Kasumi-1 (cell line): ENCODE measurements around the gene DNAJC28.
A peak's percentile ranks its signal among the peaks of the same experiment; 100 is the strongest.
"Not testable (repeated sequence)": the region's sequence is repeated elsewhere in the genome, so short reads cannot be mapped to it uniquely, and the experiment has no call there.

ENCODE experiments used
- DNase-seq, 2 experiments: peaks; one replicate each; lab custom pipeline; 2025; lab: John Stamatoyannopoulos, UW

Gene DNAJC28, protein sequence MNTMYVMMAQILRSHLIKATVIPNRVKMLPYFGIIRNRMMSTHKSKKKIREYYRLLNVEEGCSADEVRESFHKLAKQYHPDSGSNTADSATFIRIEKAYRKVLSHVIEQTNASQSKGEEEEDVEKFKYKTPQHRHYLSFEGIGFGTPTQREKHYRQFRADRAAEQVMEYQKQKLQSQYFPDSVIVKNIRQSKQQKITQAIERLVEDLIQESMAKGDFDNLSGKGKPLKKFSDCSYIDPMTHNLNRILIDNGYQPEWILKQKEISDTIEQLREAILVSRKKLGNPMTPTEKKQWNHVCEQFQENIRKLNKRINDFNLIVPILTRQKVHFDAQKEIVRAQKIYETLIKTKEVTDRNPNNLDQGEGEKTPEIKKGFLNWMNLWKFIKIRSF

DNA sequence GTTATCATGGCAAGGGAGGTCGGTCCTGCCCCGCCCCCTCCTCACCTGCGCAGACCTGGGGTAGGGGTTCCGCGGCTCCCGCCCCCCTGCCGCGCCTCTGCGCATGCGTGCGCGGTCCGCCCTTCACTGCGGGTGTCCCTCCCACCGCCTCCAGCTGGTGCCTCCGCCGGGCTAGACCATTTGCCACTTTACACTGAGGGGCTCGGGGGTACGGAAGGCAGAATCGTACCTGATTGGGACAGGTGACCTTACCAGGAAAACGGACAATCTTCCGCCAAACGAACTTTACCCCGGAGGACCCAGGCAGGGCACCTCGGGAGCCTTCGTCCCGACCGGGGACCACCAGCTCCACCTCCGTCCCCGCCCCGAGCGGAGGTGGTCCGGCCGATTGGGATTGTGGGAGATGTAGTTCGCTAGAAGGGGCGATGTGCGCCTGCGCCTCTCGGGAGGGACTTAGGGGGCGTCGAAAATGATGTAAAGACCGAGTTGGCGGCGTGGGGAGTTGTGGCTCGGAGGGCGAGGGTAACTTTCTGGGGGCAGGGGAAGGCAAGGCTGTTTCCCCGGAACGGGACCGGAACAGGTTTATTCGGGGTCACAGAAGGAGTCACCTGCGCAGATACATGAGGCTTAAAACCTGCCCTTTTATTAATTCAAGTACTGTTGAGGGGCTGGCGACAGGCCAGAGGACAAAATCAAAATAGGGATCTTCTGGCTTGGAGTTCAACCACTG, at the start of gene DNAJC28:
DNAJC28 (minus strand) TSS at position 344 of the 730 bp plus-strand sequence. CDS start 2,323 bp downstream, outside the sequence.
- peak; percentile 93 to 95 for DNase-seq

DNA sequence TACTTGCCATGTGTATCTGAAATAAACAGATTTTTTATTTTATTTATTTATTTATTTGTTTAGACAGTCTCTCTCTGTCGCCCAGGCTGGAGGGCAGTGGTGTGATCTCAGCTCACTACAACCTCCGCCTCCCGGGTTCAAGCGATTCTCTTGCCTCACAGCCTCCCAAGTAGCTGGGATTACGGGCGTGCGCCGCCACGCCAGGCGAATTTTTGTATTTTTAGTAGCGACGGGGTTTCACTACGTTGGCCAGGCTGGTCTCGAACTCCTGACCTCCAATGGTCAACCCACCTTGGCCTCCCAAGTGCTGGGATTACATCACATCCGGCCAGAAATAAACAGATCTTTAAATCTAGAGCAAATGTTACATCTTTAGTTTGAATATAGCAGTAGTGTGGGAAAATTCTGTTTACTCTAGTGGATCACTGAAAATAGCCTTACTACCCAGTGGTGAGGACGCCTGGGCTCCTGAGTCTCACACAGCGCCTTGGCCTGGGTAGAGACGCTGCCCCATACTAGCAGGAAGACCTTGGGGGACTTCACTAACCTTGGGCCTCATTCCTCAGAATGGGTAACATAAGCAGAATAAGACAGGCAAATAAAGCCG, 49.7 kb upstream of the DNAJC28 start:
- peak in 1 of 2 experiments; percentile 29 for DNase-seq

DNA sequence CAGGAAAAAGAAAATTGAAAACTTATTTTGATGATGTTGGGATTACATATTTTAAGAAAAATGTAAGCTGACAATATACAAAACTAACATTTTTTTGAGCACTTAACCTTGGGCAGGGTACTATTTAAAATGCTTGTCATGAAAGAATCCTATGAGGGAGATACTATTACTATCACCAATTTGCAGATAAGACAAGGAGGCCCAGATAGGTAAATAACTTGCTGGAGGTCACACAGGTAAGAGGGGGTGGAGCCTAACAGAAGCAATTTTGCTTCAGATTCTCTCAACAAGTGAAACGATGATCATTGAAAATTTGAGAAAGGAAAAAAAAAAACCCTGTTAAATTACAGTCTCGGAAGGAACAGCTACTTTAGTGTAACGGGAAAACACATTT, 49.2 kb upstream of the DNAJC28 start:
- no peak for DNase-seq

DNA sequence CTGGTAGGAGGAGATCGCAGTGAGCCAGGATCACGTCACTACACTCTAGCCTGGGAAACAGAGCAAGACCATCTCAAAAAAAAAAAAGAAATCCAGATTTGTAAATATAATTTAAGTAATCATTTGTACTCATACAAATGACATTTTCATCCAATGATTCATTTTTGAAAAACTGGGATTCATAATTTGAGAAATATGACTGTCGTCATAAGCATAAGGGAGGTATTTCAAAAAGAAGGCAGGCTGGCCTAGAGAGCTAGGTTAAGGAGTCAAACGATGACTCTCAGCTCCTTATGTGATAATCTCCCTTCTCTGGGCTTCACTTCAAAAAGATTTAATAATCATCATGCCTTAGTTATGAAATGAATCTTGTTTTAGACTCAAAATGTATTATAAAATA, 48.1 kb upstream of the DNAJC28 start:
- DNase-seq: no peak

DNA sequence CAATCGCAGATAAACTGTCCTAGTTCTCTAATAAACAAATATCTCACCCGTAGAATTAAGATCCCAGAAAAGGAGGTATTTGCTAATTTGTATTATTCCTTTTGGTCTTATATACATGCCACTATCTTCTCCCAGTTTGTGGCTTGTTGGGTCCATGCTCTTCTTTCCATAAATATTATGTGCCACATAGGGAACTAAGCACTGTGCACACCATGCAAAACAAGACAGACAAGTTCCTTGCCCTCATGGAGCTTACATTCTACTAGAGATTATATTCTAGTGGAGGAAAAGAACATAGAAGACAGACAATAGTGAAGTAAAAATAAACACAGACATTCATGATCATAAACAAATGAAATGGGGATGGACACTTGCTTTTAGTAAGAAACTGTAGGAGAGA, 45.7 kb upstream of the DNAJC28 start:
- no peak for DNase-seq

DNA sequence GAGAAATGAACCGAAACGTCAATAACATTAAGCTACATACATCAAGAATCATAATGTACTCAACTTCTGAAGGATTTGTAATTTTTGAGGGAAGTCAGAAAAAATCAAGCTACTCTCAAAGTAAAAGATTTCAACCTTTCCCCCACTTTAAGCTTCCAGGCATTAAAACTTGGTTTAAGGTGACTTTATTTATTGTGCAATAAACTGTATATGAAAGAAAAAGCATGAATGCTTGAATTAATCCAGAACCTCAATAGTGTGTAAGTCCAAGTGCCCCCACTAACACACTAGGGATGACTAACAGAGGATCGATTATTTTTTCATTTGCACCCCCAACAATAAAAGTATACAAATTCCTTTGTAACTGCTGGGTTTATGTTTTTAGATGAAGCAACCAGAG, 39.5 kb upstream of the DNAJC28 start:
- no peak for DNase-seq

DNA sequence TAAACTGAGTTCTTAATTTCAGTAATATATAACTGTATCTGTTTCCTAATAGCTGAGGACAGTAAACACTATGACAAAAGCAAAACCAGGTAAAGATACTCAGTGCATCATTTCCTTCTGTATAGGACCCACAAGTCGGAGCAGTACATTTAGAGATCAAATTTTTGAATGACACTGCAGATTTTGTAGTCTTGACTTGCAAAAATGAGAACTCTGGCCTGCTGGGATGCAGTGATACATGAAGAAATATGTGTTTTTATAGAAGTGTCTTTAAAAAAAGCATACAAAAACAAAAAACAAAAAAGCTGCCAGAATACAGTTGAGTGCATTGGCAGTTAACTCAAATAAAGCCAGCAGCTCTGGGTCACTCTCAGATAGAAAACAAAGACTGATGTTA, 31.4 kb upstream of the DNAJC28 start:
- no peak for DNase-seq

DNA sequence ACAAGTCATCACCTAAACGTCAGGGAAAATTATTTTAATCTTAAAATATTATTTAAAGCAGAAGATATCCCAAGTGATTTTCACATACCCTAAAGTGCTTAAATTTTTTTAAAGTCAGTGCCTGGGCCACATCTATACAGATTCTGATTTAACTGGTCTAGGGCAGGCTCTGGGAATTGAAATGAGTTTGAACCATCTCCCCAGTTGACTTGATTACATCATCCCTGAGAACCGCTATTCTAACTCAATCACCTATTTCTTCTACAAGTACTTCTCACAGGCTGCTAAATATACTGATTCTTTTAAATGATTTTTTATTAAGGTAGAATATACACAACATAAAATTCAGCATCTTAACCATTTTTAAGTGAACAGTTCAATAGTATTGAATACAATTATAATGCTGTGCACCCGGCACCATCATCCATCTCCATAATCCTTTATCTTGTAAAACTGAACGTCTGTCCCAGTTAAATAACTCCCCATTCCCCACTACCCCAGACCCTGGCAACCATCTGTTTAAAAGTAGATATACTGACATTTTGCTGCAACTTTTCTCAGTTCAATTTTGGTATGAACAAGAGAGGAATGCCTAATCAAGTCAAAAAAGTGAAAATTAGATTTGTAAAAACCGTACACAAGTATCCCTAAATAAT, 30.9 kb upstream of the DNAJC28 start:
- DNase-seq: no peak

DNA sequence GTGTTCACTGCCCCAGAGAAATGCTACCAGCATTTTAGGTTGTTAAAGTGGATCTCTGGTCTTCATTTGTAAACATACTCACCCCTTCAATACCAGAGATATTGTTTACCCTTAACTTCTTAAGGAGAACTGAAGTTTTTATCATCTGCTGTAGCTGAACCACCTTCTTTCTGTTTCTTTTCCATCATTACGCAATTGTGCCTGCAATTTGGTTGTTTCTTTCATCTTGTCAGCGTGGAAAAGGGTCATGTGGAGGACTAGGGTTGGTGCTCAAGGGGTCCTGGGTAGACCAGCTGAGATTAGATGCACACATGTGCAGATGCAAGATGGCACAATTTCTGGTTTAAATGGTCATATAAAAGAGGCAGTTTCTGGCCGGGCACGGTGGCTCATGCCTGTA, 27.4 kb upstream of the DNAJC28 start:
- DNase-seq: no peak

DNA sequence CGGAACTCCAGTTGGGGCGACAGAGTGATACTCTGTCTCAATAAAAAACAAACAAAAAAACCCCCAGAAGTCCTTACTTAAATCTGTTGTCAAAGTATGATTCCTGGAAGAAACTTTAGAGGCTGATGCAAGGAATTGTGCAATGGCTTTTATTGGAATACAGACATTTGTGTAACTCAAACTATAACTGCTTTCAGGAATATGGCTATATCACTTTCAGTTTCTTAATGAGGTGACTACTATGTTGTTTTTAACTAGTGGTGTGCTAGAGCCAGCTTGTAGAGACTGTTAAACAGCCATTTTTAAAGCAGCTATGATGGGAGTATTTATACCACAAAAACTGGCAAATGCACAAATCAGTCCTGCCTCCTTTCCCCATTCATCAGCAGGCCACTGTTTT, 22.7 kb upstream of the DNAJC28 start:
- no peak for DNase-seq

DNA sequence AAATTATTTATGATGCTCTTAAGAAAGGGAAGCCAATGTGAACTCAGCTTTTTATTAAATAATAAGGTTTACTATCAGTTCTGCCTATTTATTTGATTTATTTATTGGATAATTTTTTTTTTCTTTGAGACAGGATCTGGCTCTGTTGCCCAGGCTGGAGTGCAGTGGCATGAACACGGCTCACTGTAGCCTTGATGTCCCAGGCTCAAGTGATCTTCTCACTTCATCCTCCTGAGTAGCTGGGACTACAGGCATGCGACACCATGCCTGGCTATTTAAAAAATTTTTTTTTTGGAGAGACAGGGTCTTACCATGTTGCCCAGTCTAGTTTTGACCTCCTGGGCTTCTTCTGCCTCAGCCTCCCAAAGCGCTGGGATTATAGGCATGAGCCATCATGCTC, 21.0 kb upstream of the DNAJC28 start:
- DNase-seq: no peak

DNA sequence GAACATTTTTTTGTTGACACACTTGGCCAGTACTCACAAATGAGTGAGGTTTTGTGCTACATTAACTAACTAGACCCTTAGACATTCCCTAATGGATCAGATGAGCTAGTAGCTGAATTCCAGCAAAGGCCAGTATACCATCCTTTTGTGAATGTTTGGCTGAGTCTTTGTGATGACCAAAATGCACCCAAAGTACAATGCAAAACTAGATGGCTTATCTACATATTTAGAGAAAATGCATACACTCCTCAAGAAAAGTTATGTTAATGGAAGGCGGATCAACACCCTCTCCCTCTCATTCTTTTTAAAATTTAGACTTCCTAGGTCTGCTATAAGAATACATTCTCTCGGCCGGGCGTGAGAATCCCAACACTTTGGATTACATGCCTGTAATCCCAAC, 20.1 kb upstream of the DNAJC28 start:
- DNase-seq: no peak

DNA sequence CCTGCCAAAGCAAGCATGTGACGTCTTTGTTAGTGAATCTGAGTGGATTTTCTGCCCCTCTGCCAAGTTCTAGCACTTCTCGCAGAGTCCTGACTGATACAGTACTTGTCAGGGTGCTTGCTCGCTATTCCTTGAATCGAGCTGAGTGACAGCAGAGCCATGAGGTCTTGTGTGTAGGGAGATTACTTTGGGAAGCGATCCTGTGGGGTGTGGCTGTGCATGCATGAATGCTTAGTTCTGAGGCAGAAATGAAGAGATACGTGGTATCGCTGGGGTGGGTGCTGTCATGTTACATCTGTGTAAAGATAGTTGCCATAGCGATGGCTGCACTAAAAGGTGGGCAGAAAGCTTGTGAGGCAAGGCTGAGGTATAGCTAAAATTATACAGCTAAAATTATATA, 19.3 kb upstream of the DNAJC28 start:
- no peak for DNase-seq

DNA sequence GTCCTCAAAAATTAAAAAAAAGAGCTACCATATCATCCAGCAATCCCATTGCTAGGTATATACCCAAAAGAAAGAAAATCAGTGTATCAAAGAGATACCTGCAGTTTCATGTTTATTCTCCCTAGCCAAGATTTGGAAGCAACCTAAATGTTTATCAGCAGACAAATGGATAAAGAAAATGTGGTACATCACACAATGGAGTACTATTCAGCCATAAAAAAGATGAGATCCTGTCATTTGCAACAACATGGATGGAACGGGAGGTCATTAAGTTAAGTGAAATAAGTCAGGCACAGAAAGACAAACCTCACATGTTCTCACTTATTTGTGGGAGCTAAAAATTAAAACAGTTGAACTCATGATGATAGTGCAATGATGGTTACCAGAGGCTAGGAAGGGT, 15.5 kb upstream of the DNAJC28 start:
- not testable (repeated sequence) for DNase-seq

DNA sequence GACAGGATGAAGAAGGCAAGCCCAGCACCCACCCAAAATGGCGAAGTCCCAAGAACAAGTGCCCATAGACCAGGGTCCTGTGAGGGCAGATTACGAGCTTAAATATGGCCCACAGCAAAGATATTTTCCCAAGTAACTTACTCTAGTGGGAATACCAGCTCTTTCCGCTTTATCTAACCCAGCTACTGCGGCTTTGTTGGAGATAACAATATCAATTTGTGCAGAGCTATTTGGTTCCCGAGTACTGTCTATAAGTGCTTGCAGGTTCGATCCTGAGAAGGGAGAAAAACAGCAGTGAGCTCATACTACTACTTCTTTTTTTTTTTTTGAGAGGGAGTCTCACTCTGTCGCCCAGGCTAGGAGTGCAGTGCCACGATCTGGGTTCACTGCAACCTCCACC, 14.3 kb upstream of the DNAJC28 start:
- no peak for DNase-seq

DNA sequence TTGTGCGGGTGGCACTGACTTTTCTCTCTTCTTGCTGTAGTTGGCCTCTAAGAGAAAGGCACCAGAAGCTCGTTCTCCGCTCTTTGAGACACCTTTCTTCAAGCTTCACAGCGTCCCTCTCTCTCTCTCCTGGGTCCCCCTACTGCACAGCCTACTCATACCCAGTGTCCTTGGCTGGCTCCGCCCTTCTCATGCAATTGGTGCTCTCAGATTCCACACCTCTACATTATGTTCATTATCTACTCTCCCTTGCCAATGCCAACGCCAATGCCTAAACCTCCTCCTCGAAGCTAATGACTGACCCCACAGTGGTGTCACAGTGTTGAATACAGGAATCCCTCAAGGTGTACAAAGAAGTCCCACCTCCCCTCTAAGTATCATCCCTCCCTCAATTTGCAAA, 4.8 kb upstream of the DNAJC28 start:
- DNase-seq: no peak

DNA sequence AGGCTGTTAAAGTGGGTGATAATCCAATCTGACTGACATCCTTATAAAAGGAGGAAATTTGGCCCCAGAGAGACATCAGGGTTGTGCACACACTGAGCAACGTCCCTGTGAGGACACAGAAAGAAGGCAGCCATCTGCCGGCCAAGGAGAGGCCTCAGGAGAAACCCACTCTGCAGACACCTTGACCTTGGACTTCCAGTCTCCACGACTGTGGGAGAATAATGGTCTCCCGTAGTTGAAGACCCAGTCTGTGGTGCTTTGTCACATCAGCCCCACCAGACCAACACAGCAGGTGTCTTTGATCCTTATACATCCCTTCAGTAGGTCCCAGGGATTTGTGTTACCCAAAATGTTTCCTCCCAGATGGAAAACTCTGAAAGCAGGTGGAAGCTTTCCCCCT, 4.2 kb upstream of the DNAJC28 start:
- no peak for DNase-seq

DNA sequence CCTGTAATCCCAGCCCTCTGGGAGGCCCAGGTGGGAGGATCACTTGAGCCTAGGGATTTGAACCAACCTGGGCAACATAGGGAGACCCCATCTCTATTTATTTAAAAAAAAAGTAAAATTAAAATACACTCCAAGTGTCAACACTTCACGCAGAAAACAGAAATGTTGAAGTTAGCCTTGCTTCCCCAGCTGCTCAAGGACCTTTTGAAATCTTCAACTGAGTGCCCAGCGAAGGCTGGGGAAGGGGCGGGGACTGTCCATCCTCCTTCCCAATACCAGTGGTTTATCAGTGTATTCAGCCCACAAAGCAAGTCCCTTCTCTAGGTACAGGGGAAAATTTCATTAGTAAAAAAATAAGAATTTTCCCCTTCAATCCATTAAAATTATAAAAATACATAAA, 2.2 kb upstream of the DNAJC28 start:
- DNase-seq: no peak

DNA sequence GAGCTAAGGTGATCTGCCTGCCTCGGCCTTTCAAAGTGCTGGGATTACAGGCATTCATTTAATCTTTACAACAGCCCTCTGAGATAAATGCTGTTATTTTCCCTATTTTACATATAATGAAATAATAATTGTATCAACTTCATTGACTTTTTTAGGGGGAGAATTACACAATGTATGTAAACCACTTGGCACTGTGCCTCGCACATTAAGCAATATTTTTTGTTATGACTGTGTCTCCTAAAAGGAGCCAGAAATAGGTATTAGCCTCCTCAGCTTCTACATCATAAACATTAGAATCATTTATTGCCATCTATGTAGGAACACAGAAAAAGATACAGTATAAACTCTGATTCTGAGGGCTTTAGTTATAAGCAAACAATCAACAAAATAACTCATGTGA, 1.1 kb upstream of the DNAJC28 start:
- no peak for DNase-seq

DNA sequence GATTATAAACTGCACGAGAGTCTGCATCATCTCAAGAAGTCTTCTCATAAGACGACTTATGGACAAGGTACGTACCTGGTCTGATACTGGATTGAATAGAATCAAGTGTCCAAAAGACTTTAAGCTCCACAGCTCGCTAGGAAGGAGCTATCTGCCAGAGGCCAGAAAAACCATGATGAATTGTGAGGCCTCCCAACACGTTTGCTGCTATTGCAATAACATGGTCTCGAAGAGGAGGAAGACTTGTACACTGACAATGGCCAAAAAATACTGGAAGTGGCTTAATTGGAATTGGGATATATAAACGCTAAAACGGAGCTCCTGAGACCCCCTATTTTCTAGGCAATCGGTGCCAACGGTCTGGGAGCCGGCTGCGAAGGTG, 534 bp downstream of the DNAJC28 start:
- no peak for DNase-seq

DNA sequence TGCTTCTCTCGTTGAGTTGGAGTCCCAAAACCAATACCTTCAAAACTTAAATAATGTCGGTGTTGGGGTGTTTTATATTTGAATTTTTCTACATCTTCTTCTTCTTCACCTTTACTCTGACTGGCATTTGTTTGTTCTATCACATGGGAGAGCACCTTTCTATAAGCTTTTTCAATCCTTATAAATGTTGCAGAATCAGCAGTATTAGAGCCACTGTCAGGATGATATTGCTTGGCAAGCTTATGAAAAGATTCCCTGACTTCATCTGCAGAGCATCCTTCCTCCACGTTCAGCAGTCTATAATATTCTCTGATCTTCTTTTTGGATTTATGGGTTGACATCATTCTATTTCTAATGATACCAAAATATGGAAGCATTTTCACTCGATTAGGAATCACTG, 2.6 kb downstream of the DNAJC28 start:
- no peak for DNase-seq

DNA sequence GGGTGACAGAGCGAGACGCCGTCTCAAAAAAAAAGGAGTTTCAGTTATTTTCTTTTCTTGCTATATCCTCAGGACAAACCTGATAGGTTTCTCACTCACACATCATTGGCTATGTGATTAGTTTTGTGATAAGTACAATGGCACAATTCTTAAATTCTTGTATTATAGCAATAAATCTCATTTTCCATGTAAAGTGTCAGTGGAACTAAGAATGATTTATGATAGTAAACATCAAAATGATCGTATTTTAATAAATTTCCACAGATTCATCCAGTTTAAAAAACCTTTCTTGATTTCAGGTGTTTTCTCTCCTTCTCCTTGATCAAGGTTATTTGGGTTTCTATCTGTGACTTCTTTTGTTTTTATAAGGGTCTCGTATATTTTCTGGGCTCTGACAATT, 3.5 kb downstream of the DNAJC28 start:
- DNase-seq: no peak
